PC-3 (cell line): ENCODE measurements around the gene SMIM26. TPM values are rescaled to one million over a fixed set of nuclear protein-coding genes. Genes with fewer than 3 reads are reported as not detected.

Experiments
- ATAC-seq: fragments of 200-7000 bp; cut with Tn5 transposase; 2 replicates; pipeline ENCODE4 v1.9.1; 2020; ENCODE audit warnings: mild to moderate bottlenecking, moderate library complexity
- BruUV-seq: library from RNA; stranded (reverse); fragments of 400-500 nt; replicated peaks from 2 replicates; lab custom pipeline; 2021; lab: Mats Ljungman, UMichigan
- CTCF ChIA-PET: fragments of 300-600 bp; sonication (Branson Sonifier 250); formaldehyde crosslinking; loops from one replicate; lab custom pipeline; 2022; ENCODE audit warnings: antibody characterized with exemption; lab: Charles Lee
- POLR2A ChIA-PET: fragments of 300-600 bp; sonication (Branson Sonifier 250); formaldehyde crosslinking; loops from one replicate; lab custom pipeline; 2022; ENCODE audit warnings: antibody characterized with exemption; ENCODE audit not compliant: unreplicated experiment; lab: Charles Lee
- DNase-seq: peaks from one replicate; pipeline ENCODE4 v3.0.0-alpha.2; 2015
- H2AFZ ChIP-seq: fragments of 300-600 bp; sonication (generic); 2 replicates; pipeline ENCODE4 v1.6.0; 2016; ENCODE audit warnings: antibody characterized with exemption, low read length
- H3F3A ChIP-seq: fragments of 300-600 bp; sonication (generic); one replicate; pipeline ENCODE4 v1.6.0; 2017; ENCODE audit warnings: antibody characterized with exemption, low read length, control low read depth, mild to moderate bottlenecking; ENCODE audit not compliant: unreplicated experiment
- H3K27ac ChIP-seq: fragments of 300-600 bp; sonication (generic); 2 replicates; pipeline ENCODE4 v1.5.1; 2016; ENCODE audit warnings: mild to moderate bottlenecking, low read length
- H3K27me3 ChIP-seq: fragments of 300-600 bp; sonication (generic); 2 replicates; pipeline ENCODE4 v1.6.1; 2016; ENCODE audit warnings: low read length, mixed read lengths
- H3K36me3 ChIP-seq: fragments of 300-600 bp; sonication (generic); 2 replicates; pipeline ENCODE4 v1.6.1; 2016; ENCODE audit warnings: low read depth, mixed run types, low read length, mixed read lengths
- H3K4me1 ChIP-seq: fragments of 300-600 bp; sonication (generic); 2 replicates; pipeline ENCODE4 v1.5.1; 2016; ENCODE audit warnings: low read length; ENCODE audit not compliant: insufficient read depth
- H3K4me2 ChIP-seq: fragments of 300-600 bp; sonication (generic); 2 replicates; pipeline ENCODE4 v1.6.0; 2016; ENCODE audit warnings: low read length
- H3K4me3 ChIP-seq: fragments of 300-600 bp; sonication (generic); 2 replicates; pipeline ENCODE4 v1.5.1; 2016; ENCODE audit warnings: mild to moderate bottlenecking, low read length, mixed read lengths
- H3K79me2 ChIP-seq: fragments of 300-600 bp; sonication (generic); 2 replicates; pipeline ENCODE4 v1.6.1; 2017; ENCODE audit warnings: low read length, mixed read lengths
- H3K9ac ChIP-seq: fragments of 300-600 bp; sonication (generic); 2 replicates; pipeline ENCODE4 v1.6.0; 2016; ENCODE audit warnings: mild to moderate bottlenecking, low read length
- H3K9me2 ChIP-seq: fragments of 300-600 bp; sonication (generic); replicated peaks from 2 replicates; pipeline ENCODE4 v1.6.1; 2016; ENCODE audit warnings: mixed run types, low read length, mixed read lengths
- H3K9me3 ChIP-seq: fragments of 300-600 bp; sonication (generic); 2 replicates; pipeline ENCODE4 v1.6.1; 2016; ENCODE audit warnings: low read length, mixed read lengths
- H4K20me1 ChIP-seq: fragments of 300-600 bp; sonication (generic); 2 replicates; pipeline ENCODE4 v1.6.1; 2016; ENCODE audit warnings: low read length, mixed read lengths
- EZH2 ChIP-seq: fragments of 300-600 bp; sonication (generic); IDR thresholded peaks from one replicate; pipeline ENCODE4 v1.6.1; 2017; ENCODE audit warnings: antibody characterized with exemption, mild to moderate bottlenecking, low read length; ENCODE audit not compliant: unreplicated experiment
- EZH2phosphoT487 ChIP-seq: fragments of 300-600 bp; sonication (generic); IDR thresholded peaks from 2 replicates; pipeline ENCODE4 v1.6.1; 2018; ENCODE audit warnings: mild to moderate bottlenecking, antibody characterized with exemption, low read length, borderline replicate concordance
- intact Hi-C: fragments of 100-400 bp; cut with micrococcal nuclease; formaldehyde crosslinking; loops from 2 replicates; pipeline ENCODE4 v1.9.0; 2023
- total RNA-seq: library from RNA; depleted of rRNA; stranded (reverse); fragments of >200 nt; gene quantifications from 2 replicates; pipeline ENCODE4 v1.2.3, GENCODE V29; 2014
- TF ChIP-seq, protein P1 (sequence below): fragments of 300-600 bp; sonication (generic); conservative IDR thresholded peaks from 2 replicates; pipeline ENCODE4 v1.5.1; 2017; ENCODE audit warnings: antibody characterized with exemption, low read depth, mild to moderate bottlenecking, low read length

Gene SMIM26
- total RNA-seq, 1 experiment from 2014 or later = 83.6 TPM

DNA sequence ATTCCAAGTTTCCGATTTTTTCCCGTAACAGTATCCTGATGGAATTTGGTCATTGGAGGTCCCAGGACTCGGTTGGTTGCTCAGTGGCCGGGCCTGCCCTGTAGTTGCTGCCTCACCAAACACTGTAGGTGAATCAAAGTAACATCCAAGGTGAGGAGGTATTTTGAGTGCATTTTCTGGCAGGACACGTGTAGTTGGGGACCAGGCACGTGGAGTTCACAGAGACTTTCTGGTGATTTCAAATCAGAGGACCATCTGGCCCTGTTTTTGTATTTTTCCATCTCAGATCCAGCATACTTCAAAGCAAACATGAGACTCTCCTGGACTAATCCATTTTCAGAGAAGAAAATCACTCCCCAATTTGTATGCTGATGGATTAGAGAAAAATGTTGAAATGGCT is 10.7 kb downstream of the SMIM26 start:
- POLR2A ChIA-PET = no interaction called here
- DNase-seq (no peak), ATAC-seq (no peak)
- H3K9ac ChIP-seq = no peak overlapping the region
- no peaks in the 10 kb centered on the region for H3K9me2 ChIP-seq
- H3K4me3 ChIP-seq = no peak overlapping the region
- TF ChIP-seq EZH2 (no peak), EZH2phosphoT487 (no peak)
- TF ChIP-seq, protein P1, sequence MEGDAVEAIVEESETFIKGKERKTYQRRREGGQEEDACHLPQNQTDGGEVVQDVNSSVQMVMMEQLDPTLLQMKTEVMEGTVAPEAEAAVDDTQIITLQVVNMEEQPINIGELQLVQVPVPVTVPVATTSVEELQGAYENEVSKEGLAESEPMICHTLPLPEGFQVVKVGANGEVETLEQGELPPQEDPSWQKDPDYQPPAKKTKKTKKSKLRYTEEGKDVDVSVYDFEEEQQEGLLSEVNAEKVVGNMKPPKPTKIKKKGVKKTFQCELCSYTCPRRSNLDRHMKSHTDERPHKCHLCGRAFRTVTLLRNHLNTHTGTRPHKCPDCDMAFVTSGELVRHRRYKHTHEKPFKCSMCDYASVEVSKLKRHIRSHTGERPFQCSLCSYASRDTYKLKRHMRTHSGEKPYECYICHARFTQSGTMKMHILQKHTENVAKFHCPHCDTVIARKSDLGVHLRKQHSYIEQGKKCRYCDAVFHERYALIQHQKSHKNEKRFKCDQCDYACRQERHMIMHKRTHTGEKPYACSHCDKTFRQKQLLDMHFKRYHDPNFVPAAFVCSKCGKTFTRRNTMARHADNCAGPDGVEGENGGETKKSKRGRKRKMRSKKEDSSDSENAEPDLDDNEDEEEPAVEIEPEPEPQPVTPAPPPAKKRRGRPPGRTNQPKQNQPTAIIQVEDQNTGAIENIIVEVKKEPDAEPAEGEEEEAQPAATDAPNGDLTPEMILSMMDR = no peak
- no peak overlapping the region for H3K27ac ChIP-seq
- no peak overlapping the region for H3K4me2 ChIP-seq
- intact Hi-C loops = no loop called here
- CTCF ChIA-PET = no interaction called here
- no TSS peak for BruUV-seq
- H3K9me3 ChIP-seq = no peaks in the 10 kb centered on the region
- no peaks in the 10 kb centered on the region for H3F3A ChIP-seq
- H2AFZ ChIP-seq = no peak overlapping the region
- H3K27me3 ChIP-seq = no peaks in the 10 kb centered on the region
- H3K79me2 ChIP-seq = no peaks in the 10 kb centered on the region
- no peaks in the 10 kb centered on the region for H3K4me1 ChIP-seq
- no peaks in the 10 kb centered on the region for H3K36me3 ChIP-seq
- no peaks in the 10 kb centered on the region for H4K20me1 ChIP-seq

DNA sequence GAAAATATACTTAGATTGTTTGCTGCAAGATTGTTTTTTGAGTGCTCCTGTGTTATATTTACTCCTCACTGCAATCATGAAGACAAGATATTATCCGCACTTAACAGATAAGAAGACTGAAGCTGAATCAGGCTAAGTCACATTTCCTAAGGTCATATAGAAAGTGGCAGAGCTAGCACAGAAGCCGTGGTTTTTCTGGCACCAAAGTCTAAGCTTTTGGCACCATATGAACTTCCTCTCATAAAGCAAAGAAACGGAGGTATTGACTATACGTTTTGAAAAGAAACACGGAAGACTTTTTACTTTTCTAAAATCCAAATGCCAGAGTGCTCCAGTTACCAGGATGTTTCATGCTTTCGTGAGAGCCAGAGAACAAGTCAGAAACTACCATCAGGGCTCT is 11.3 kb downstream of the SMIM26 start:
- POLR2A ChIA-PET = no interaction called here
- ATAC-seq = no peak; the same call in 1 of the 2 replicates
- no TSS peak for BruUV-seq

DNA sequence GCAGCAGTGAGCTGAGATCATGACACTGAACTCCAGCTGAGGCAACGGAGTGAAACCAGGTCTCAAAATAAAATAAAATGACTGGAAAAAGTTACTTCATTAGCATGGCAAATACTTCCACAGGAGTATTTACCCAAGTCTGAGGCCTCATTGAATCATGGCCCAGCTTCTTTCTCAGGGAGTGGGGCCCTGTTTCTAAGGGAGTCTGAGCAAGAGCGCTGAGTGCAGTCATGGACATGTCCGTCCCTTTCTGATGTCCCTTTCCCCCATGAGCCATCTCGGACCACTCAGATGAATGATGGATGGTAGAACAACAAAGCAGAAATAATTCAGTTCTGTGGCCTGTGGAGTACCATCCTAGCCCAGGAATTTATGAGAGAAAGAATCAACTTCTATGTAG is 12.8 kb downstream of the SMIM26 start:
- ATAC-seq = no peak
- H3F3A ChIP-seq = no peaks in the 10 kb centered on the region
- no peaks in the 10 kb centered on the region for H3K36me3 ChIP-seq
- intact Hi-C loops = no loop called here
- BruUV-seq = no TSS peak
- no peak overlapping the region for H3K4me3 ChIP-seq
- ChIA-PET CTCF (no interaction called here), POLR2A (no interaction called here)
- no peaks in the 10 kb centered on the region for H3K79me2 ChIP-seq
- H3K4me1 ChIP-seq = no peaks in the 10 kb centered on the region
- no peak for TF ChIP-seq EZH2
- TF ChIP-seq, protein P1 = no peak
- no peak for TF ChIP-seq EZH2phosphoT487
- H3K9me2 ChIP-seq = no peaks in the 10 kb centered on the region
- H3K27ac ChIP-seq = no peak overlapping the region
- H3K4me2 ChIP-seq = no peak overlapping the region
- H3K9me3 ChIP-seq = no peaks in the 10 kb centered on the region
- no peak overlapping the region for H3K9ac ChIP-seq
- H3K27me3 ChIP-seq = no peaks in the 10 kb centered on the region
- DNase-seq = no peak
- no peak overlapping the region for H2AFZ ChIP-seq
- no peaks in the 10 kb centered on the region for H4K20me1 ChIP-seq

More for the DNA sequence above, 11.3 kb downstream of the SMIM26 start:
- intact Hi-C loops = no loop called here
- H3K27ac ChIP-seq = no peak overlapping the region
- no peaks in the 10 kb centered on the region for H3K9me3 ChIP-seq
- H3K9me2 ChIP-seq = no peaks in the 10 kb centered on the region
- H3K27me3 ChIP-seq = no peaks in the 10 kb centered on the region
- CTCF ChIA-PET = no interaction called here
- no peak overlapping the region for H3K4me2 ChIP-seq
- H3K36me3 ChIP-seq = no peaks in the 10 kb centered on the region
- no peak for DNase-seq
- H3K4me3 ChIP-seq = no peak overlapping the region
- no peak overlapping the region for H3K9ac ChIP-seq
- no peaks in the 10 kb centered on the region for H3K4me1 ChIP-seq
- peak overlapping the region; percentile 60 for H2AFZ ChIP-seq
- no peaks in the 10 kb centered on the region for H3F3A ChIP-seq
- no peaks in the 10 kb centered on the region for H4K20me1 ChIP-seq
- TF ChIP-seq EZH2phosphoT487 (no peak), EZH2 (no peak)
- TF ChIP-seq, protein P1 = no peak
- H3K79me2 ChIP-seq = no peaks in the 10 kb centered on the region
